ENCODE results near the gene SPAAR.

DNA sequence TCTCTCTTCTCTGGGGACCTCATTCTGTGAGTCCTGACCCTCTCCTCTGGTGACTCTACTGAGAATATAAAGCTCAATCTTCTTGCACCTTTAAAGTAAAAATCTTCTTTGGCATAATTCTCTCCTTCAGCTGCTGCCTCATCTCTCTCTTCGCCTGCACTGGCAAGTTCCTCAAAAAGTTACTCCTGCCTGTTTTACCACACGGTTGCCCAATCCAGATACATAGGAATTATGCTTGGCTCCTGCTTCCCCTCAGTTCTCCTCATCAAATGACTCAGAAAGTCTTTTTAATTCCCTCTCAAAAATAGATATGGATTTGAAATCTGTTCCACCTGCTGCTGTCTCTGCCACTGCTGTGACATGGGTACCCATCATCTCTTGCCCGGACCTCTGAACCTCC is 17.6 kb upstream of the SPAAR start:
- no peak for TF ChIP-seq EP300 (IDR thresholded peaks at IDR 0.05)
- TF ChIP-seq POLR2A (IDR thresholded peaks at IDR 0.05), result no peak
